ENCODE data around the gene MYO6.

Gene MYO6

GRCh38 chr6:75968143-75968542 lies 219.1 kb downstream of the MYO6 start:
- DNase-seq = no peak
